NCI-H526 treated with DMSO at 0.1 percent for 48 hours (cell line): ENCODE measurements around the gene AKR1C4.
"Not testable (repeated sequence)": the region's sequence is repeated elsewhere in the genome, so short reads cannot be mapped to it uniquely, and the experiment has no call there.

Source experiments
- DNase-seq: peaks from one replicate; lab custom pipeline; 2025; lab: John Stamatoyannopoulos, UW

The AKR1C4 gene

DNA sequence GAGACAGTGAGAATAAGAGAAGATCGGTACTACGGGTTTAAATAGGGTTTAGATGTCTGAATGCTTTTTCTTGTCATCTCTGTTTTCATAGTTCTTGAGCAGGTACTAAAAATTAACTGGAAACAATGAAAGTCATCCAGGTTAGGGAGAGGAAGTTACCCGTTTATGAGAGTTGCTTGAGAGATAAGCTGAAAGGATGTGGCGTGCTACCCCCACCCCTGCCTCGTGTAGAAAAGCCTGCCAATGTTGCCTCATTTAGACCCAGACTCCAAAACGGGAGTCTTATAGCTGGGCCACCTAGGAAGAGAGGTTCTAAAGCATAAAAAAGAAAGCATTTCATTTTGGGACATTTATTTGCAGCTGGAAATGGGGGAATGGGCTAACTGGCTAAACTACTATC lies 10.2 kb downstream of the AKR1C4 start:
- no peak for DNase-seq

DNA sequence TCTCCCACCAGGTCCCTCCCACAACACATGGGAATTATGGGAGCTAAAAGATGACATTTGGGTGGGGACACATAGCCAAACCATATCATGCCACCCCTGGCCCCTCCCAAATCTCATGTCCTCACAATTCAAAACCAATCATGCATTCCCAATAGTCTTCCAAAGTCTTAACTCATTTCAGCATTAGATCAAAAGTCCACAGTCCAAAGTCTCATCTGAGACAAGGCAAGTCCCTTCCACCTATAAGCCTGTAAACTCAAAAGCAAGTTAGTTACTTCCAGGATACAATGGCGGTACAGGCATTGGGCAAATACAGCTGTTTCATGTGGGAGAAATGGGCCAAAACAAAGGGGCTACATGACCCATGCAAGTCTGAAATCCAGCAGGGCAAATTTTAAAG lies 13.1 kb downstream of the AKR1C4 start:
- DNase-seq, result not testable (repeated sequence)

DNA sequence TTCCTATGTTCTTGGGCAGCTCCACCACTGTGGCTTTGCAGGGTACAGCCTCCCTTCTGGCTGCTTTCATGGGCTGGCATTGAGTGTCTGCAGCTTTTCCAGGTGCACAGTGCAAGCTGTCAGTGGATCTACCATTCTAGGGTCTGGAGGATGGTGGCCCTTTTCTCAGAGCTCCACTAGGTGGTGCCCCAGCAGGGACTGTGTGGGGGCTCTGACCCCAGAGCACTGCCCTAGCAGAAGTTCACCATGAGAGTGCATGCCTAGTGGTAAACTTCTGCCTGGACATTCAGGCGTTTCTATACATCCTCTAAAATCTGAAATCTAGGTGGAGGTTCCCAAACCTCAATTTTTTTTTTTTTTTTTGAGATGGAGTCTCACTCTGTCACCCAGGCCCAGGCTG lies 13.6 kb downstream of the AKR1C4 start:
- DNase-seq, result not testable (repeated sequence)

DNA sequence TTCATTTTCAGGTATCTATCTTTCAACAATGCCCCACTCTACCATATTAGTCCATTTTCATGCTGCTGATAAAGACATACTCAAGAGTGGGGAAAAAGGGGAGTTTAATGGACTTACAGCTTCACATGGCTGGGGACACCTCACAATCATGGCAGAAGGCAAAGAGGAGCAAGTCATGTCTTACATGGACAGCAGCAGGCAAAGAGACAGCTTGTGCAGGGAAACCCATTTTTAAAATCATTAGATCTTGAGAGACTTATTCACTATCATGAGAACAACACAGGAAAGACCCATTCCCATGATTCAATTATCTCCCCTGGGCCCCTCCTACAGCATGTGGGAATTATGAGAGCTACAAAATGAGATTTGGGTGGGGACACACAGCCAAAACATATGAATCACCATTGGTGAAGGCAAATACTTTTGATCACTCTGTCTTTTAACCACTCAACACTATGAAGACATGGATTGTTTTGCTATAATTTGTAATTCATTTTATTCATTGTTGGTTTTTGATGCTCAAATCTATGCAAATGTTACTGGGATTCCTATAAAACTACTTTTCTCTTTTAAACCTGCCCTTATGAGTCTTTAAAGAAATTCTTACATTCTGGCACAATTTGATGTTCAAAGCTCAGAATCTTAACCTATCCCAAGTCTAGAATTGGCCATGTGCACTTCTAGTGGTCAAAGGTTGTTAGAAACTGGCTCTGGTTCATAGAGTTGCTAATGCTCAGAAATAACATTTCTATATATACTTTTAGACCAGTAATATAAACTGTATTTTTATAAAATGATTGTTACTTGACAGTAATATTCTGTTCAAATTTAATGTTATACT lies 15.3 kb downstream of the AKR1C4 start:
- no peak for DNase-seq

DNA sequence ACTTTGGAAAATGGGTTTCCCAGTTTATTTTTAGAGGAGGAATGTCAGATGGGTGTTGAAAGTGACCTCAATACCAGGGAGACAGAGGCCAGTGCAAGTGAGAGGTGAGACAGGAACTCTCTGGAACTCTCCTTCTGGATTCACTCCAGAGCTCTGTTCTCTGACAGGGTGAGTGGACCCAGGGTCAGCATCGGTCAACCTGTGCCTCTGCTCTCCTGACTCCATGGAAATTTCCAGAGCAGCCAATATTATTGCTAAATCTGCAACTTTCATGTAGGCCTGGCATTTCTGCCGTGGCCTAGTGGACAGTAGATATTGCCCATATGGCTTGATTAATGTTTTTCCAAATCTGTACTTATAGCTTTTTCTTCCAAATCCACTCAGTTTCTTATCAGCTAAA lies 20.2 kb downstream of the AKR1C4 start:
- DNase-seq, result no peak

DNA sequence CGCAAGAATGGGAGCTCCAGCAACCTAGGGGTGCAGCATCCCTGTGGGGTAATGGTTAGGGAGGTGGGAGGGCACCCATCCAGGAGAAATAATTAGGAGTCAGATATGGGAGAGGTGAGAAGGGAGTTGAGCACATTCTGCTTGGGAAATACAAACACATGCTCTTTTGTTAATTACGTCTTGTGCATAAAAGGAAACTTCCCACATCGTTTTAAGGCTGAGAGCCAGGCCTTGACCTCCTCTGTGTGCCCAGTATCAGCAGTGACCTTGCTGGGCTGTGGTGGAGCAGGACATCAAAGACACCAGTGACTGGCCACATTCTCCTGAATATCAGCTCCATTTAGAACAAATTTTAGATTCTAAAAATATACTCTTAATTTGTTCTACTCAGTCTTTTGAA lies 22.6 kb downstream of the AKR1C4 start:
- no peak for DNase-seq

DNA sequence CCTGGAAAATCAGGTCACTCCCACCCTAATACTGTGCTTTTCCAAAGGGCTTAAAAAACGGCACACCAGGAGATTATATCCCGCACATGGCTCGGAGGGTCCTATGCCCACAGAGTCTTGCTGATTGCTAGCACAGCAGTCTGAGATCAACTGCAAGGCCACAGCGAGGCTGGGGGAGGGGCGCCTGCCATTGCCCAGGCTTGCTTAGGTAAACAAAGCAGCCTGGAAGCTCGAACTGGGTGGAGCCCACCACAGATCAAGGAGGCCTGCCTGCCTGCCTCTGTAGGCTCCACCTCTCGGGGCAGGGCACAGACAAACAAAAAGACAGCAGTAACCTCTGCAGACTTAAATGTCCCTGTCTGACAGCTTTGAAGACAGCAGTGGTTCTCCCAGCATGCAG lies 26.3 kb downstream of the AKR1C4 start:
- not testable (repeated sequence) for DNase-seq

DNA sequence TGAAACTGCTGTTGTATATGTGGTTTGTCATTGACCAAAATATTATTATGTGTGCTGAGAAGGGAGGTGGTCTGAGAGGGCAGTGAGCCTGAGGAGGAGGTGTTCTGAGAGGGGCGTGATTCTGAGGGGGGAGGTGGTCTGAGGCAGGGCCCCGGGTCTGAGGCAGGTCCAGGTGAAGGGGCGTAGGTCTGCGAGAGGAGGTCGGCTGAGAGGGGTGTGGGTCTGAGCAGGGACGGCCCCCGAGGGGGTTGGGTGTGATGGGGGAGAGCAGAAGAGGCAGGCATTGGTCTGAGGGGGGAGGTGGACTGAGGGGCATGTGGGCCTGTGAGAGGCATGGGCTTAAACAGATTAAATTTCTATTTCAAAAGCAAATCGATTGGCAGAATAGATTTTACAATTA lies 32.4 kb downstream of the AKR1C4 start:
- DNase-seq, result no peak

DNA sequence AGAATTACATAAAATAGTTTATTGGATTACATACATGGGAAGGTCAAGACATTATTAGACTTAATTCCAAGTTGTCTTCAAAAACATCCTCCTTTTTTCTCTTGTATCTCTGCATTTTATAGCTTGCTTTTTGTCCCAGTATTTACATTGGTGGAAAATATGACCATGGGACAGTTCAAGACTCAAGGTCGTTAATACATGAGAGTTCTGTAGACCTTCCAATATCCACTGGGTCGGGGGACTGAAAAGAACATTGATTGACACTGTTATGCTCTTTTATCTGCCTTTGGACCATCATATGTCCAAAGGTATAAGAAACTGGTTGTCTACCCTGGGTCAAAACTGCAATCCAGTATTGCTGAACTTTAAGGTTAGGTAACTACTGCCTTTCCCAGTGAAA lies 36.7 kb downstream of the AKR1C4 start:
- DNase-seq, result no peak

DNA sequence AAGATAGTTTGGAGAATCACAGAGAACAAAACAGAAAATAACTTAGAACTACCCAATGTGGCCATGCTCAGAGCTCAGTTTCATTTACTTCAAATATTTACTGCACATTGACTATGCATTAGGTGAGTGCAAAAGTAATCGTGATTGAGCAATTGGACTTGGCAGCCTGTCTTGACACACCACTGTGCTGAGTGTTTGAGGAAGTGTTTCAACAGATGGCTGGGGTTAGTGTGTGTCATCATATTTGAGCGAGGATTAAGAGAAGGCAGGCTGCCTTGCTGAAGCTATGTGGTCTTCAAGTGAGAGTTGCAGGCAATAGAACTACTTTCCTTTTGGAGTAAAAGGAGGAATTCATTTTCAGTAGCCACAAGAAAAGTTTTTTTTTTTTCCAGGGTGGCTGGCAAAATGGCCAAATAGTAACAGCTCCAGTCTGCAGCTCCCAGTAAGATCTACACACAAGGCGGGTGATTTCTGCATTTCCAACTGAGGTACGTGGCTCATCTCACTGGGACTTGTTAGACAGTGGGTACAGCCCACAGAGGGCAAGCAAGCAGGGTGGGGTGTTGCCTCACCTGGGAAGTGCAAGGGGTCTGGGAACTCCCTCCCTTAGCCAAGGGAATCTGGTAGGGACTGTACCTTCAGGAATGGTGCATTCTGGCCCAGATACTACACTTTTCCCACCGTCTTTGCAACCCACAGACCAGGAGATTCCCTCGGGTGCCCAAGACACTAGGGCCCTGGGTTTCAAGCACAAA lies 37.6 kb downstream of the AKR1C4 start:
- DNase-seq, result no peak

DNA sequence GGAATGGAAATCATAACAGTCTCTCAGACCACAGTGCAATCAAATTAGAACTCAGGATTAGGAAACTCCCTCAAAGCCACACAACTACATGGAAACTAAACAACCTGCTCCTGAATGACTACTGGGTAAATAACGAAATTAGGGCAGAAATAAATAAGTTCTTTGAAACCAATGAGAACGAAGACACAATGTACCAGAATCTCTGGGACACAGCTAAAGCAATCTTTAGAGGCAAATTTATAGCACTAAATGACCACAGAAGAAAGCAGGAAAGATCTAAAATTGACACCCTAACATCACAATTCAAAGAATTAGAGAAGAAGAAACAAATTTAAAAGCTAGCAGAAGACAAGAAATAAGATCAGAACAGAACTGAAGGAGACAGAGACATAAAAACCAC lies 40.9 kb downstream of the AKR1C4 start:
- DNase-seq, result not testable (repeated sequence)

DNA sequence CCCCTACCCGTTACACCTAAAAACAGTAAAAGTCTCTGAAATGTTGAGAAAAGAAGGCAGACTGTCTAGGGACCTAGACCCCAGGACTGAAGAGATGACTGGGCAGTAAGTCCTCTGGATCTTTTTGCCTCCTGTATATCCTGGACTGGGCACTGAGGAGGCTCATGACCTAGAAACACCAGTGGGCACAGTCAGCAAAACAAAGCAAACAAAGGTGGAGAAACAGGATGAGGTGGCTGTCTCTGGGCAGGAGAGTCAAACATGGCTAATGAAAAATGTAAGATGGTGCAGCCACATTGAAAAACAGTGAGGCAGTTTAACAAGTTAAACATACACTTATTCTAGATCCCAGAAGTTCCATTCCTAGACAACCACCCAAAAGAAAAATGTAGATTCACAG lies 45.9 kb downstream of the AKR1C4 start:
- DNase-seq, result no peak

DNA sequence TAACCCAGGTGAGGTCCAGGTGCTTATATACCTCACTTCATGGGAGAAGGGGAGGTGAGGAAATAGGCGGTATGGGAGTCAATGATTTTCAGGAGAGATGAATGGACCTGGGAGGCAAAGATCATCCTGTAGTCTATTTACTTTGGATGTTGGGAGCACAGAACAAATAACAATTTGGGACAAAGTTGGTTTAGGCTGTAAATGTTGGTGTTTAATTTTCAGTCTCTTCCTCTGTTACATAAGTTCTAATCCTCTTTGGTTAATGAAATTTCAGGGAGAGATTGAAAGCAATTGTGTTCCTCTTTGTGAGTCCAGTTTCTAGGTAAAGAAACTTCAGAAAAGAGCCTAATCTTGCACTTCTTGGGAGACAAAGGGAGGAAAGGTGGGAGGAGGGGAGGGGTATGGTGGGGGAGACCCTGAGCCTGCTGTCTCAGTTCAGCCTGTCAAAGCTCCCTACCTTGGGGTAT lies 46.9 kb downstream of the AKR1C4 start:
- DNase-seq, result no peak

DNA sequence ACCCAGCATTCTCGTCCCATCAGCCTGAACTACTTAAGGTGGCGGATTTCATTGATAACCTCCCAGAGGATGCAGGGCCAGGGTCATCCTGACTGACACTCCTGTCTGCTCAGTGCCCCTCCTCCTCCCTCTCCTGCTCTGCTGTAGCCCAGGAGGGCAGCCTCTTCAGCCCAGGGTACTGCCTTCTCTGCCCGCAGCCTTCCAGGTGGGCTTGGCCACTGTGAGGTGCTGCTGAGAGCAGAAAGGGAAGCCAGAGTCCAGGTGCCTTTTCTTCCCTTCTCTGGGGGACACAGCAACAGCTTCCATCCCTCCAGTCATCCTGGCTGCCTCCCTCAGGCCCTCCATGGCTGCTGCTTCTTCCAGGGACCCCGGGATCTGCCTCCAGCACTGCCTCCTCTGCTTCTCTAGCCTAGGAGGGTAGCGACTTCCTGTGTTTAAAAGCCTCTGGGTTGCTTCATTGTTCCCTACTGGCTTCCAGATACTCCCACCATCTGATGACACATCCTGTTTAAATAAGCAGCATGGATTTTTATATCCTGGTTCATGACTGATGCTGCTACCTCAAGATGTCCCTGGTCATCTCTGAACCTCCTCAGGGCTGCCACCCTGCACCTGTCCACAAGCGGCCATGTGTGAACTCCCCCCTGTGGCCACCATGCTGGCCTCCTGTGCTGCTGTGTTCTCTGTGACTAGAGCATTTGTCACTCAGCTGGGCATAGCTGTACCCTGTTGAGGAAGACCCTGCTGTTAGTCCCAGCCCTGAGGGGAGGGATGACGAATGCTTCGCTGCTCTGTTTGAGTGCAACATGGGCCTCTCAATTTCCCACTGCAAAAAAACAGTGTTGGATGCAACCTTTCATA lies 55.8 kb downstream of the AKR1C4 start:
- DNase-seq, result no peak

DNA sequence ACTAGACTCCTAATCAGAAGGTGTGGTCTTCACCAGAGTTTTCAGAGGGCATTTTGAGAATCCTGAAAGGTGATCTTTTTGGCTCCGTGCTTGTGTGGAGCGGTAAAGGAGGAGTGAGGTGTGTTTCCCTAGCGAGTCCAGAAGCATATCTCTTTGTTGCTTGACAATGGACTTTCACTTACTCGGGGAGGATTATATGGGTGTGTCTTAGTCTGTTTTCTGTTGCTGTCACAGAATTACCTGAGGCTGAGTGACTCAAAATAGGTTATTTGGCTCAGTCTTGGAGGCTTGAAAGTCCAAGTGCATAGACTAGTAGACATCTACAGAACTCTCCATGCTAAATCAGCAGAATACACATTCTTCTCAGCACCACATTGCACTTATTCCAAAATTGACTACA lies 57.9 kb downstream of the AKR1C4 start:
- no peak for DNase-seq

DNA sequence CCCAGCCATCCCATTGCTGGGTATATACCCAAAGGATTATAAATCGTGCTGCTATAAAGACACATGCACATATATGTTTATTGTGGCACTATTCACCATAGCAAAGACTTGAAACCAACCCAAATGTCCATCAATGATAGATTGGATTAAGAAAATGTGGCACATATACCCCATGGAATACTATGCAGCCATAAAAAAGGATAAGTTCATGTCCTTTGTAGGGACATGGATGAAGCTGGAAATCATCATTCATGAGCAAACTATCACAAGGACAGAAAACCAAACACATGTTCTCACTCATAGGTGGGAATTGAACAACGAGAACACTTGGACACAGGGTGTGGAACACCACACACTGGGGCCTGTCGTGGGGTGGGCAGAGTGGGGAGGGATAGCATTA lies 61.1 kb downstream of the AKR1C4 start:
- not testable (repeated sequence) for DNase-seq

DNA sequence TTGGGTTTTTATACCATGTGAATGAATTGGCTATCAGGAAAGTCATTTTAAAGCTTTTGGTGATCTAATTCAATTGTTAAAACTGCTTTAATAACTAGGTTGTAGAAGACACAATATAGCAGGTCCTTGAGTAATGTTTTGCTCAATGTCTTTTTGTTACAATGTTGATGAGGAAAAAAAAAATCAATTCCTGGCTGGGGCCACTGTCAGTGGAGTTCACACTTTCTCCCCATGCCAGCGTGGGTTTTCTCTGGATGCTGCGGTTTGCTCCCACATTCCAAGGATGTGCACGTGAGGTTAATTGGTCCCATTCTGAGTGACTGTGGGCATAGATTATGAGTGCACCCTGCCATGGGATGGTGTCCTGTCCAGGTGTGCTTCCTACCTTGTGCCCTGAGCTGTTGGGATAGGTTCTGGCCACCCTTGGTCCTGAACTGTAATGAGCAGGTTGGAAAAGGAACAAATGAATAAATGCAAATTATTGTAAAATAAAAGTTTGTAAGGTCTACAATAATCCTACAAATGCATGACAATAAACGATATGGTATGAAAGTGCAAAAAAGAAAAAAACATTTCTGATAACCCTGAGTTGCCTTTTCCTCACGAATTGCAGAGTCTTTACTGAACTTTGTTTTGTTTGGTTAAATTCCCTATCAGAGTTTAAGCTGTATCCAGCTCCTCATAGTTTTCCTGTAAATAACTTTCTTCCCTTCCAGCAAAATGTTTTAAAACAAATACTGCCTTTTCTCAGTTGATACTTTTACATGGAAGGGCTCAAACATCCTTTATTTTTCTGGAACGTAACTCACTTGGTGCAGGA lies 62.7 kb downstream of the AKR1C4 start:
- no peak for DNase-seq

DNA sequence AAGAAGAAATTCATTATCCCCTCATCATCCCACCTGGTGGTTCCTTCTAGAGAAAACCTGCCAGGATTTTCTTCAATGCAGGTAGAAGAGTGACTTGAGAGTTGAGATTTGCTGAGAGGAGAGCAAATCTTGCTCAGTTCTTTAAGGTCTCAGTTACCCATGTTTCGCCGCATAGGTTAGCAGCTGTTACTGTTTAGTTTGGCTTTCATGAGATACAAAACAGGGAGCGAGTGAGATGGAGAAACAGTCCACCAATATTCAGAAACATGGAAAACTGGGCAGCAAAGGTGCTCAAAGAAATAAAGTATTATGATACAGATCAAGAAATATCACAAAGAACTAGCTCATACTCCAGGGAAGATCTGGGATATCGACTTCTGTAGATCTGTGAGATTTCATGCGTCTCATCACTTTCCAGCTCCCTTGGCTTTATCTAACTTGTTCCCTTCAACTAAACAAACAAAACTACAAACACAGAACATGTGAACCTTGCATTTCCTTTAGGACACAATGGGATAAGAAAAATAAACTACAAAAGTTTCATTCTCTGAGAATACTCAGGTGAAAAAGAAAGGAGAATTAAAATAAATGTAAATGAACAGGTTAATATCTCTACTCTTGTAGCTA lies 63.4 kb downstream of the AKR1C4 start:
- no peak for DNase-seq

DNA sequence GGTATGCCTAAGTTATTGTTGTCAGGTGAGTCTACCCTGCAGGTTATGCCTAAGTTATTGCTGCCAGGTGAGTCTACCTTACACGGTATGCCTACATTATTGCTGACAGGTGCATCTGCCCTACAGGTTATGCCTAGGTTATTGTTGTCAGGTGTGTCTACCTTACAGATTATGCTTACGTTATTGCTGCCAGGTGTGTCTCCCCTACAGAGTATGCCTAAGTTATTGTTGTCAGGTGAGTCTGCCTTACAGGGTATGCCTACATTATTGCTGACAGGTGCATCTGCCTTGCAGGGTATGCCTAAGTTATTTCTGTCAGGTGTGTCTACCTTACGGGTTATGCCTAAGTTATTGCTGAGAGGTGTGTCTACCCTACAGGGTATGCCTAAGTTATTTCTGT lies 64.2 kb downstream of the AKR1C4 start:
- no peak for DNase-seq

DNA sequence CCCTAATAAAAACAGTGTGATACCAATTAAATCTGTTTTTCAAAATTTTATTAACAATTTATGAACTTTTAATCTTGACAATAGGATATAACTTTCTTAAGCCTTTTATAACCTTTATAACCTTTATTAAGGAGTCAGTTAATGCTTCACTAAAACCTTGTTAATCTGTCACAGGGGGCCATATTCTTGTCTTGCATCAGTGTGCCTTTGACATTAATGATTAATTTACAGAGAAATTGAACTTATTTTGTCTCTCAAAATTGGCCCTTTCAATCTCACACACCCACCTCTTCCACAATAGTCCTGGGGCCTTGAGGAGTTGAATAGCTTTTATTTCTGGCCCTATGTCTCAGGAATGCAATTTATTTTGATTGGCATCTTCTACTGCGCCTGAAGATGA lies 68.5 kb downstream of the AKR1C4 start:
- no peak for DNase-seq

DNA sequence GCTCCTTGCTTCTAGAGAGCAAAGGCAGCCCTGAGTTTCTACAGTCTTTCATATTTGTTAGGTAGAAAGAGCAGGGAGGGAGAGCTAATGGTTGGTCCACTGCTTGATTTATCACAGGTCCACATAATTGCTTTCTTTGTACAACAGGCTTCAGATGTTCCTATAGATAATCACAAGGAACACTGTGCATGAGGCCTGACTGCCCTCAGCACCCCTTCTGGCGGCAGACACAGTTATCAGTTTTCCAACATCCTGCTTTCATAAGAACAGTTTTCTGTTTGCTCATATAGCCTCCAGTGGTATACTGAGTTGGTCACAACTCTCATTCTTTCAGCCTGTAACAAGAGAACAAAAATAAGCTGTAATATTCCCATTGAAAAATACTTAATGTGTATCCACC lies 69.7 kb downstream of the AKR1C4 start:
- DNase-seq, result no peak
